SHP77 (cell line): Measurements from ENCODE around the gene WSCD1.

Experiments
- DNase-seq, 2 experiments: peaks; one replicate each; lab custom pipeline; 2025; lab: John Stamatoyannopoulos, UW

Gene WSCD1

GRCh38 chr17:6108382-6108781, 38.2 kb downstream of the WSCD1 start:
- DNase-seq = no peak

- DNase-seq = no peak
These were observed 38.8 kb downstream of the WSCD1 start for GRCh38 chr17:6108987-6109386.

- DNase-seq = no peak
These were observed 39.4 kb downstream of the WSCD1 start for GRCh38 chr17:6109536-6109935.

GRCh38 chr17:6110088-6110487, 39.9 kb downstream of the WSCD1 start:
- no peak for DNase-seq

- DNase-seq = no peak
These were observed 40.4 kb downstream of the WSCD1 start for GRCh38 chr17:6110592-6110991.

- DNase-seq = no peak
These were observed 50.2 kb downstream of the WSCD1 start for GRCh38 chr17:6120351-6120750.

- DNase-seq = no peak
These were observed 54.7 kb downstream of the WSCD1 start for GRCh38 chr17:6124856-6125255.

GRCh38 chr17:6126768-6127167, 56.6 kb downstream of the WSCD1 start:
- DNase-seq = no peak

GRCh38 chr17:6134721-6135120, 64.5 kb downstream of the WSCD1 start:
- no peak for DNase-seq

GRCh38 chr17:6135236-6135635, 65.1 kb downstream of the WSCD1 start:
- DNase-seq = no peak

GRCh38 chr17:6135996-6136395, 65.8 kb downstream of the WSCD1 start:
- no peak for DNase-seq

- DNase-seq = no peak
These were observed 67.7 kb downstream of the WSCD1 start for GRCh38 chr17:6137716-6138502.

- DNase-seq = no peak
These were observed 68.7 kb downstream of the WSCD1 start for GRCh38 chr17:6138761-6139446.

- no peak for DNase-seq
These were observed 69.3 kb downstream of the WSCD1 start for GRCh38 chr17:6139447-6139832.

- no peak for DNase-seq
These were observed 70.0 kb downstream of the WSCD1 start for GRCh38 chr17:6140188-6140587.

GRCh38 chr17:6140728-6141330, 70.7 kb downstream of the WSCD1 start:
- DNase-seq = no peak

GRCh38 chr17:6142701-6143100, 72.5 kb downstream of the WSCD1 start:
- no peak for DNase-seq

GRCh38 chr17:6145946-6146345, 75.8 kb downstream of the WSCD1 start:
- no peak for DNase-seq

GRCh38 chr17:6147042-6147441, 76.9 kb downstream of the WSCD1 start:
- no peak for DNase-seq

GRCh38 chr17:6153375-6153774, 83.2 kb downstream of the WSCD1 start:
- no peak for DNase-seq

- DNase-seq = no peak
These were observed 87.5 kb downstream of the WSCD1 start for GRCh38 chr17:6157716-6158115.

- no peak for DNase-seq
These were observed 89.5 kb downstream of the WSCD1 start for GRCh38 chr17:6159541-6160231.

- DNase-seq = no peak
These were observed 90.0 kb downstream of the WSCD1 start for GRCh38 chr17:6160232-6160555.
